Body of pancreas (tissue), 4 donors: ENCODE measurements around the gene STK25. TPM values are rescaled to one million over a fixed set of nuclear protein-coding genes. Genes with fewer than 3 reads are reported as not detected.

Experiments used
- ATAC-seq: fragments of 150-250 bp; one replicate; pipeline ENCODE4 v1.9.1; 2016
- DNase-seq, 4 donors: peaks; one replicate each; pipeline ENCODE4 v3.0.0-alpha.2; 2019
- H3K27ac ChIP-seq, 4 donors: fragments of 200-600 bp; sonication (generic); 1 replicate in 3 of 4; 2 replicates in 1 of 4; pipeline versions ENCODE4 v1.5.1 to v1.6.1; 2016 to 2019; ENCODE audit warnings: mild to moderate bottlenecking in 1 of 4, mixed read lengths in 1 of 4, moderate library complexity in 1 of 4
- H3K27me3 ChIP-seq, 2 donors: fragments of 200-600 bp; sonication (generic); one replicate each; pipeline ENCODE4 v1.6.0; 2016; ENCODE audit warnings: mild to moderate bottlenecking in 1 of 2
- H3K36me3 ChIP-seq, 2 donors: fragments of 200-600 bp; sonication (generic); replicated peaks in 1 of 2; 2 replicates each; pipeline ENCODE4 v1.5.1; 2016; ENCODE audit warnings: low read depth in 2 of 2; ENCODE audit not compliant: insufficient read depth in 1 of 2
- H3K4me1 ChIP-seq: fragments of 200-600 bp; sonication (generic); one replicate; pipeline ENCODE4 v1.6.0; 2016
- H3K4me3 ChIP-seq, 2 donors: fragments of 200-600 bp; sonication (generic); 1 replicate in 1 of 2; 2 replicates in 1 of 2; pipeline ENCODE4 v1.5.1; 2016 to 2019
- H3K9me3 ChIP-seq, 3 donors: fragments of 200-600 bp; sonication (generic); 1 replicate in 2 of 3; 2 replicates in 1 of 3; pipeline ENCODE4 v1.5.1; 2016
- CTCF ChIP-seq, 7 experiments: fragments of 450-650 bp in 4 of 7; fragments of 200-600 bp in 3 of 7; sonication (generic) in 3 of 7; IDR thresholded peaks; one replicate each; pipeline ENCODE4 v1.5.1; 2016 to 2019; ENCODE audit warnings: antibody characterized with exemption in 7 of 7
- POLR2A ChIP-seq, 3 donors: fragments of 450-650 bp; IDR thresholded peaks; one replicate each; pipeline ENCODE4 v1.6.1; 2016; ENCODE audit warnings: antibody characterized with exemption in 3 of 3, mild to moderate bottlenecking in 2 of 3
- WGBS, 2 donors: methylation state at CpG; one replicate each; pipeline ENCODE4 v1.1.5; 2017; 5-methylcytosine and 5-hydroxymethylcytosine counted together
- intact Hi-C: fragments of 100-400 bp; cut with DNase I; formaldehyde crosslinking; loops from one replicate; pipeline ENCODE4 v1.15.1; 2023
- total RNA-seq, 2 donors: library from RNA; depleted of rRNA; stranded (reverse); fragments of >200 nt; gene quantifications; one replicate each; pipeline ENCODE4 v1.1.0, GENCODE V29; 2016

Gene STK25
- total RNA-seq, 2 donors from 2014 or later, result 129 to 144 TPM

GRCh38 chr2:241501551-241501950, 6.8 kb downstream of the STK25 start:
- Histone ChIP-seq H3K27ac (no peak overlapping the region), H3K9me3 (no peaks in the 10 kb centered on the region), H3K36me3 (peaks cover 0 to 3% of the 10 kb centered on the region in 2 donors), H3K4me1 (peaks cover 19% of the 10 kb centered on the region), H3K4me3 (no peak overlapping the region), H3K27me3 (no peaks in the 10 kb centered on the region)
- no peak for TF ChIP-seq CTCF (IDR thresholded peaks at IDR 0.05)
- TF ChIP-seq POLR2A (IDR thresholded peaks at IDR 0.05), result no peak
- ATAC-seq, result no peak
- DNase-seq, result no peak
- intact Hi-C loops, result no loop called here
- WGBS, 2 donors, result 95 to 97% methylated on average over 9 to 15 of the region's 17 CpGs

- Histone ChIP-seq H3K4me3 (no peak overlapping the region), H3K9me3 (no peaks in the 10 kb centered on the region), H3K27ac (no peak overlapping the region), H3K27me3 (no peaks in the 10 kb centered on the region), H3K4me1 (peaks cover 15% of the 10 kb centered on the region), H3K36me3 (peaks cover 0 to 4% of the 10 kb centered on the region in 2 donors)
- ATAC-seq (no peak), DNase-seq (no peak)
- intact Hi-C loops, result no loop called here
- WGBS, 2 donors, result 95 to 100% methylated on average over 2 to 9 of the region's 12 CpGs
- TF ChIP-seq POLR2A (IDR thresholded peaks at IDR 0.05), result no peak
- no peak for TF ChIP-seq CTCF (IDR thresholded peaks at IDR 0.05)
Measured at GRCh38 chr2:241501099-241501541, 7.3 kb downstream of the STK25 start.

GRCh38 chr2:241500431-241500975, 7.9 kb downstream of the STK25 start:
- WGBS, 2 donors, result 85 to 89% methylated on average over 6 to 12 of the region's 12 CpGs
- ATAC-seq (no peak), DNase-seq (no peak)
- Histone ChIP-seq H3K4me3 (no peak overlapping the region), H3K27me3 (no peaks in the 10 kb centered on the region), H3K36me3 (peaks cover 0 to 7% of the 10 kb centered on the region in 2 donors), H3K9me3 (no peaks in the 10 kb centered on the region), H3K4me1 (peaks cover 8% of the 10 kb centered on the region), H3K27ac (no peak overlapping the region)
- intact Hi-C loops, result no loop called here
- TF ChIP-seq POLR2A (IDR thresholded peaks at IDR 0.05), result no peak
- no peak for TF ChIP-seq CTCF (IDR thresholded peaks at IDR 0.05)

GRCh38 chr2:241500016-241500415, 8.4 kb downstream of the STK25 start:
- no peak for DNase-seq
- TF ChIP-seq POLR2A (IDR thresholded peaks at IDR 0.05) (no peak), CTCF (IDR thresholded peaks at IDR 0.05) (no peak)
- no peaks in the 10 kb centered on the region for H3K9me3 ChIP-seq
- H3K27ac ChIP-seq, result no peak overlapping the region
- intact Hi-C loops, result no loop called here
- H3K36me3 ChIP-seq, result peaks cover 0 to 12% of the 10 kb centered on the region in 2 donors
- no peaks in the 10 kb centered on the region for H3K27me3 ChIP-seq
- H3K4me1 ChIP-seq, result peaks cover 6% of the 10 kb centered on the region
- WGBS, 2 donors, result 90 to 95% methylated on average over 4 to 10 of the region's 10 CpGs
- H3K4me3 ChIP-seq, result no peak overlapping the region
- no peak for ATAC-seq
